Caco-2 (cell line): ENCODE results near the gene ESRRG. TPM values are rescaled to one million over a fixed set of nuclear protein-coding genes. Genes with fewer than 3 reads are reported as not detected.

Experiments used
- BruUV-seq: library from RNA; stranded (reverse); fragments of 400-500 nt; replicated peaks from 2 replicates; lab custom pipeline; 2021; lab: Mats Ljungman, UMichigan
- CTCF ChIA-PET: fragments of 300-600 bp; sonication (Branson Sonifier 250); formaldehyde crosslinking; loops from one replicate; lab custom pipeline; 2022; ENCODE audit warnings: antibody characterized with exemption; lab: Charles Lee
- POLR2A ChIA-PET: fragments of 300-600 bp; sonication (Branson Sonifier 250); formaldehyde crosslinking; loops from one replicate; lab custom pipeline; 2022; ENCODE audit warnings: antibody characterized with exemption; lab: Charles Lee
- DNase-seq, 2 experiments: peaks; one replicate each; pipeline versions ENCODE4 v3.0.0 to v3.0.0-alpha.2; 2020 to 2022
- H3K27me3 ChIP-seq: replicated peaks from 2 replicates; pipeline ENCODE4 v1.6.0; 2011; ENCODE audit warnings: low read length; ENCODE audit not compliant: control insufficient read depth, insufficient read depth
- H3K36me3 ChIP-seq: 2 replicates; pipeline ENCODE4 v1.5.1; 2011; ENCODE audit warnings: low read length; ENCODE audit not compliant: control insufficient read depth, insufficient read depth
- H3K4me1 ChIP-seq: fragments of 250-450 bp; sonication (Bioruptor Pico); 2 replicates; pipeline ENCODE4 v1.5.1; 2020; ENCODE audit warnings: mild to moderate bottlenecking
- H3K4me3 ChIP-seq: 2 replicates; pipeline ENCODE4 v1.5.1; 2011; ENCODE audit warnings: low read depth, mild to moderate bottlenecking, control low read depth, low read length
- H3K9me3 ChIP-seq: fragments of 250-450 bp; sonication (Bioruptor Pico); 2 replicates; pipeline ENCODE4 v1.5.1; 2020; ENCODE audit warnings: mild to moderate bottlenecking, moderate library complexity
- H3K27ac Mint-ChIP-seq: one replicate; pipeline ENCODE4 v1.8.0; 2022; ENCODE audit warnings: mixed read lengths; ENCODE audit not compliant: unreplicated experiment
- H3K27me3 Mint-ChIP-seq: one replicate; pipeline ENCODE4 v1.8.0; 2022; ENCODE audit warnings: mixed read lengths; ENCODE audit not compliant: insufficient read depth, unreplicated experiment
- H3K36me3 Mint-ChIP-seq: one replicate; pipeline ENCODE4 v1.8.0; 2022; ENCODE audit warnings: mild to moderate bottlenecking, mixed read lengths; ENCODE audit not compliant: insufficient read depth, unreplicated experiment
- H3K4me1 Mint-ChIP-seq: one replicate; pipeline ENCODE4 v1.8.0; 2022; ENCODE audit warnings: low read depth, mixed read lengths; ENCODE audit not compliant: unreplicated experiment
- H3K4me3 Mint-ChIP-seq: one replicate; pipeline ENCODE4 v1.8.0; 2022; ENCODE audit warnings: mild to moderate bottlenecking, moderate library complexity, mixed read lengths; ENCODE audit not compliant: unreplicated experiment
- H3K9me3 Mint-ChIP-seq: one replicate; pipeline ENCODE4 v1.8.0; 2022; ENCODE audit warnings: mixed read lengths; ENCODE audit not compliant: unreplicated experiment
- CTCF ChIP-seq, 2 experiments: fragments of 200-600 bp in 1 of 2; IDR thresholded peaks; 1 replicate in 1 of 2; 2 replicates in 1 of 2; pipeline versions ENCODE4 v1.5.1 to v1.8.0; 2011 to 2022; ENCODE audit warnings: antibody characterized with exemption in 1 of 2, control low read depth in 1 of 2, inconsistent platforms in 1 of 2, low read depth in 1 of 2, low read length in 1 of 2, mild to moderate bottlenecking in 1 of 2, moderate library complexity in 1 of 2; ENCODE audit not compliant: insufficient read depth in 1 of 2, severe bottlenecking in 1 of 2, unreplicated experiment in 1 of 2
- intact Hi-C: fragments of 100-400 bp; cut with micrococcal nuclease; formaldehyde crosslinking; loops from one replicate; pipeline ENCODE4 v1.10.0; 2022; ENCODE audit not compliant: unreplicated experiment
- total RNA-seq: library from RNA; stranded (reverse); gene quantifications from 2 replicates; pipeline ENCODE4 v1.2.3, GENCODE V29; 2022

The ESRRG gene
- total RNA-seq, 1 experiment from 2014 or later, result 6.6 TPM

DNA sequence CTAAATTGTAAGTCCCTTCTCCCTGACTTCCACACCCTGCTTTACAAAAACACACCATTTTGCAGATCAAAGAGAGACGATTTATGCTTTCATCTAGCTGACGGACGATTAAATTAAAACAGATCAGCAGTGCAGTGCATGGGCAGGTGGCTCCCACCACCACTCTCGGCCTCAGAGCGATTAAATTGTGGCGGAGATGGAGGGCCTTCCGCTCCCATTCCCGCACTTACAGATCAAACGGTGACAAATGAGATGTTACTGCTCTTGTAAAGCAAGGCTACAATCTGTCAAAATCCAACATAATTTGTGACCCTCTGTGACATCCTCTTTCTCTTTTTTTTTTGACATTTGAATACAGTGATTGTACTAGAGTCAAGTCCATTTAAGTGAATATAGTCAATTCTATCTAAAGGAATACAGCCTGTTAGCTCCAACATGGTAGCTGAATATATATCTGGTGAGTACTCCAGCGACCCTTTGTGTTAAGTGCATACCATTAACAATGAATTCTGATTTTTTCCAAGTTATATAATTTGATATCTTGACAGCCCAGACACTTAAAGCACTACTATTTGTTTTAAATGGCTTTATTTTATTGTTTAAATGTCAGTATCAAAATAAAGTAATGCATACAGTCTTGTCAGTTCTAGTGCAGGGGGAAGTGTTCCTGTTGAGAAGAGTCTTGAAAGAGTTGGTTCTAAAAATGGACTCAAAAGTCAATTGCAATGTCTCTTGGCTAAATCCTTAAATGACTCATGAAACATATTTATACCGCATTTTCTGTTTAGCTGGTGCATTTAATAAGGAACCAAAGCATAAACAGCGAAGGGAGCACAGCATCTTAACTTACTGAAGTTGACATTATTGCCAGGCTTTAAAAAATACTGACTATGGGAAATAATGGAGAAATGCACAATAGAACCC, 109.0 kb downstream of the ESRRG start:
- POLR2A ChIA-PET, result no interaction called here
- CTCF ChIA-PET, result no interaction called here
- no TSS peak for BruUV-seq
- Histone ChIP-seq H3K9me3 (no peaks in the 10 kb centered on the region), H3K36me3 (no peaks in the 10 kb centered on the region), H3K4me3 (no peak overlapping the region), H3K27me3 (no peaks in the 10 kb centered on the region), H3K4me1 (no peaks in the 10 kb centered on the region; the same call in 1 of the 2 replicates)
- no peak for TF ChIP-seq CTCF (IDR thresholded peaks at IDR 0.05; ENCODE audit: insufficient read depth in 1 of 2, low read depth in 1 of 2, low read length in 1 of 2, severe bottlenecking in 1 of 2, unreplicated experiment in 1 of 2)
- Mint-ChIP-seq H3K4me3 (no peak overlapping the region), H3K9me3 (no peaks in the 10 kb centered on the region), H3K27ac (no peak overlapping the region), H3K27me3 (no peaks in the 10 kb centered on the region), H3K36me3 (no peaks in the 10 kb centered on the region), H3K4me1 (peaks cover 24% of the 10 kb centered on the region)
- DNase-seq, result no peak
- intact Hi-C loops, result no loop called here

GRCh38 chr1:216612291-216612690, 110.9 kb downstream of the ESRRG start:
- H3K4me1 Mint-ChIP-seq, result peaks cover 24% of the 10 kb centered on the region
- no peak for DNase-seq

More at GRCh38 chr1:216612291-216612690, 110.9 kb downstream of the ESRRG start:
- no peaks in the 10 kb centered on the region for H3K36me3 Mint-ChIP-seq
- peaks cover under 1% of the 10 kb centered on the region for H3K4me1 ChIP-seq
- H3K27me3 ChIP-seq, result no peaks in the 10 kb centered on the region
- H3K9me3 ChIP-seq, result no peaks in the 10 kb centered on the region
- no peak for TF ChIP-seq CTCF (IDR thresholded peaks at IDR 0.05; ENCODE audit: insufficient read depth in 1 of 2, low read depth in 1 of 2, low read length in 1 of 2, severe bottlenecking in 1 of 2, unreplicated experiment in 1 of 2)
- POLR2A ChIA-PET, result no interaction called here
- no peak overlapping the region for H3K4me3 ChIP-seq
- no peaks in the 10 kb centered on the region for H3K27me3 Mint-ChIP-seq
- BruUV-seq, result no TSS peak
- no peak overlapping the region for H3K4me3 Mint-ChIP-seq
- CTCF ChIA-PET, result no interaction called here
- H3K27ac Mint-ChIP-seq, result no peak overlapping the region
- H3K9me3 Mint-ChIP-seq, result no peaks in the 10 kb centered on the region
- intact Hi-C loops, result no loop called here
- H3K36me3 ChIP-seq, result no peaks in the 10 kb centered on the region
